Neural cell (in vitro differentiated cells): ENCODE results near the gene PLA2G15. TPM values are rescaled to one million over a fixed set of nuclear protein-coding genes. Genes with fewer than 3 reads are reported as not detected.

Experiments used
- H2AFZ ChIP-seq: fragments of 200-600, 300-800 bp; sonication (generic), shearing (Covaris generic); 2 replicates; pipeline ENCODE4 v1.6.0; 2014; ENCODE audit warnings: low read depth, mild to moderate bottlenecking, antibody characterized with exemption, low read length, moderate library complexity
- H3F3A ChIP-seq: fragments of 200-600 bp; shearing (Covaris generic); 2 replicates; pipeline ENCODE4 v1.6.1; 2016; ENCODE audit warnings: mild to moderate bottlenecking, moderate library complexity, mixed read lengths, antibody characterized with exemption, low read length; ENCODE audit not compliant: insufficient read depth, poor library complexity, severe bottlenecking
- H3K27ac ChIP-seq: fragments of 200-600, 300-800 bp; sonication (generic), shearing (Covaris generic); 2 replicates; pipeline ENCODE4 v1.5.1; 2014; ENCODE audit warnings: mild to moderate bottlenecking, low read length, moderate library complexity
- H3K27me3 ChIP-seq: fragments of 300-800, 200-600 bp; sonication (generic), shearing (Covaris generic); 2 replicates; pipeline ENCODE4 v1.6.0; 2014; ENCODE audit warnings: mild to moderate bottlenecking, low read depth, low read length, moderate library complexity; ENCODE audit not compliant: insufficient read depth
- H3K36me3 ChIP-seq: fragments of 300-800, 200-600 bp; sonication (generic), shearing (Covaris generic); 2 replicates; pipeline ENCODE4 v1.5.1; 2014; ENCODE audit warnings: mild to moderate bottlenecking, antibody characterized with exemption, low read length, moderate library complexity; ENCODE audit not compliant: insufficient read depth
- H3K4me2 ChIP-seq: fragments of 300-800, 200-600 bp; sonication (generic), shearing (Covaris generic); 2 replicates; pipeline ENCODE4 v1.6.0; 2014; ENCODE audit warnings: mild to moderate bottlenecking, low read length
- H3K4me3 ChIP-seq: fragments of 300-800, 200-600 bp; sonication (generic), shearing (Covaris generic); 2 replicates; pipeline ENCODE4 v1.5.1; 2014; ENCODE audit warnings: mild to moderate bottlenecking, low read length, moderate library complexity
- H3K79me2 ChIP-seq: fragments of 200-600 bp; shearing (Covaris generic); replicated peaks from 2 replicates; pipeline ENCODE4 v1.6.0; 2014; ENCODE audit warnings: mild to moderate bottlenecking, low read length, moderate library complexity; ENCODE audit not compliant: insufficient read depth
- H3K9ac ChIP-seq: fragments of 300-800, 200-600 bp; sonication (generic), shearing (Covaris generic); 2 replicates; pipeline ENCODE4 v1.6.1; 2016; ENCODE audit warnings: mild to moderate bottlenecking, low read length, mixed read lengths
- H3K9me2 ChIP-seq: fragments of 200-600 bp; shearing (Covaris generic); 2 replicates; pipeline ENCODE4 v1.6.1; 2016; ENCODE audit warnings: mild to moderate bottlenecking, low read length, mixed read lengths; ENCODE audit not compliant: insufficient read depth
- H3K9me3 ChIP-seq: fragments of 200-600, 300-800 bp; sonication (generic), shearing (Covaris generic); 2 replicates; pipeline ENCODE4 v1.6.1; 2016; ENCODE audit warnings: mild to moderate bottlenecking, mixed run types, low read length, moderate library complexity, mixed read lengths
- H4K20me1 ChIP-seq: fragments of 200-600 bp; shearing (Covaris generic); 2 replicates; pipeline ENCODE4 v1.6.1; 2016; ENCODE audit warnings: mild to moderate bottlenecking, mixed run types; ENCODE audit not compliant: insufficient read depth
- EP300 ChIP-seq: fragments of 450-650 bp; conservative IDR thresholded peaks from 2 replicates; pipeline ENCODE4 v1.6.1; 2014; ENCODE audit warnings: antibody characterized with exemption, mild to moderate bottlenecking, moderate library complexity; ENCODE audit not compliant: poor library complexity, severe bottlenecking
- EZH2 ChIP-seq: fragments of 200-600, 300-800 bp; shearing (Covaris generic), sonication (generic); IDR thresholded peaks from 2 replicates; pipeline ENCODE4 v1.6.1; 2014; ENCODE audit warnings: antibody characterized with exemption, low read length, borderline replicate concordance, mild to moderate bottlenecking; ENCODE audit not compliant: insufficient read depth, poor library complexity, severe bottlenecking
- MXI1 ChIP-seq: fragments of 450-650 bp; conservative IDR thresholded peaks from 2 replicates; pipeline ENCODE4 v1.6.1; 2014; ENCODE audit warnings: antibody characterized with exemption, mild to moderate bottlenecking; ENCODE audit not compliant: poor library complexity, severe bottlenecking
- POLR2AphosphoS5 ChIP-seq: IDR thresholded peaks from 2 replicates; pipeline ENCODE4 v1.6.1; 2012
- RAD21 ChIP-seq: fragments of 450-650 bp; conservative IDR thresholded peaks from 2 replicates; pipeline ENCODE4 v1.6.1; 2014; ENCODE audit warnings: antibody characterized with exemption, mild to moderate bottlenecking, moderate library complexity
- SMC3 ChIP-seq: fragments of 450-650 bp; conservative IDR thresholded peaks from 2 replicates; pipeline ENCODE4 v1.6.1; 2014; ENCODE audit warnings: antibody characterized with exemption, mild to moderate bottlenecking, moderate library complexity; ENCODE audit not compliant: poor library complexity
- TAF1 ChIP-seq: IDR thresholded peaks from 2 replicates; pipeline ENCODE4 v1.6.1; 2012; ENCODE audit warnings: low read depth
- polyA plus RNA-seq: library from polyadenylated mRNA; depleted of rRNA; stranded (reverse); fragments of >200 nt; gene quantifications from 2 replicates; pipeline ENCODE4 v1.2.3, GENCODE V29; 2014
- TF ChIP-seq, protein P1 (sequence below): IDR thresholded peaks from 2 replicates; pipeline ENCODE4 v1.6.1; 2012; ENCODE audit warnings: borderline replicate concordance
- TF ChIP-seq, protein P2 (sequence below): fragments of 450-650 bp; IDR thresholded peaks from 2 replicates; pipeline ENCODE4 v1.5.1; 2014; ENCODE audit warnings: antibody characterized with exemption, mild to moderate bottlenecking, moderate library complexity; ENCODE audit not compliant: poor library complexity, severe bottlenecking

Gene PLA2G15
- polyA plus RNA-seq, 1 donor from 2014 or later = 19.6 TPM

DNA sequence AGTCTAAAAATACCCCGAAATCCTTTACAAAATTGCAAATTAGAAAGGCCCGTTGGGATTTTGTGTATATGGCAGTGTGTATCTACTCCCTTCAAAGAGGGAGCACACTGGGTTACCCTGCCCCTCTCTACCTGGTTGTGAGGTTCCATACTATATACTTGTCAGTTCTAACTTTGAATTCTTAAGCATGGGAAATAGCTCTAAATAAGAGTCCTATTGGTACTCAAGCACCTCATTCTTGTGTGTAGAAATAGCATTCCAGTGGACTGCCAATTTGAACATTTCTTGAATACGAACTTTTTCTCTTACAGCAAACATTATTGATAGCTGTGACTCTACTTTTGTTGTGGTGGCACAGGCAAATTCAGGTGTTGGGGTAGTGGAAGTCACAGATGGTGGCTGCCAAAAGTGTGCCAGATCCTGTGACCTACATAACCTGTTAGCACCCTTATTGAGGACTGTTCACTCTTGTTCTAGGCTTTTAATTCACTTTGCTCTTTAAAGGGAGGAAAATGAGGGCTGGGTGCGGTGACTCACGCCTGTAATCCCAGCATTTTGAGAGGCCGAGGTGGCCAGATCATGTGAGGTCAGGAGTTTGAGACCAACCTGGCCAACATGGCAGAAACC lies 25.3 kb upstream of the PLA2G15 start:
- Histone ChIP-seq H3K9me3 (no peaks in the 10 kb centered on the region), H3K27me3 (no peaks in the 10 kb centered on the region), H4K20me1 (no peaks in the 10 kb centered on the region), H3K36me3 (no peaks in the 10 kb centered on the region), H3K27ac (no peak overlapping the region), H3K9me2 (no peaks in the 10 kb centered on the region), H3K9ac (no peak overlapping the region), H2AFZ (no peak overlapping the region), H3K4me2 (no peak overlapping the region), H3F3A (no peaks in the 10 kb centered on the region), H3K4me3 (no peak overlapping the region), H3K79me2 (no peaks in the 10 kb centered on the region)
- TF ChIP-seq, protein P1, sequence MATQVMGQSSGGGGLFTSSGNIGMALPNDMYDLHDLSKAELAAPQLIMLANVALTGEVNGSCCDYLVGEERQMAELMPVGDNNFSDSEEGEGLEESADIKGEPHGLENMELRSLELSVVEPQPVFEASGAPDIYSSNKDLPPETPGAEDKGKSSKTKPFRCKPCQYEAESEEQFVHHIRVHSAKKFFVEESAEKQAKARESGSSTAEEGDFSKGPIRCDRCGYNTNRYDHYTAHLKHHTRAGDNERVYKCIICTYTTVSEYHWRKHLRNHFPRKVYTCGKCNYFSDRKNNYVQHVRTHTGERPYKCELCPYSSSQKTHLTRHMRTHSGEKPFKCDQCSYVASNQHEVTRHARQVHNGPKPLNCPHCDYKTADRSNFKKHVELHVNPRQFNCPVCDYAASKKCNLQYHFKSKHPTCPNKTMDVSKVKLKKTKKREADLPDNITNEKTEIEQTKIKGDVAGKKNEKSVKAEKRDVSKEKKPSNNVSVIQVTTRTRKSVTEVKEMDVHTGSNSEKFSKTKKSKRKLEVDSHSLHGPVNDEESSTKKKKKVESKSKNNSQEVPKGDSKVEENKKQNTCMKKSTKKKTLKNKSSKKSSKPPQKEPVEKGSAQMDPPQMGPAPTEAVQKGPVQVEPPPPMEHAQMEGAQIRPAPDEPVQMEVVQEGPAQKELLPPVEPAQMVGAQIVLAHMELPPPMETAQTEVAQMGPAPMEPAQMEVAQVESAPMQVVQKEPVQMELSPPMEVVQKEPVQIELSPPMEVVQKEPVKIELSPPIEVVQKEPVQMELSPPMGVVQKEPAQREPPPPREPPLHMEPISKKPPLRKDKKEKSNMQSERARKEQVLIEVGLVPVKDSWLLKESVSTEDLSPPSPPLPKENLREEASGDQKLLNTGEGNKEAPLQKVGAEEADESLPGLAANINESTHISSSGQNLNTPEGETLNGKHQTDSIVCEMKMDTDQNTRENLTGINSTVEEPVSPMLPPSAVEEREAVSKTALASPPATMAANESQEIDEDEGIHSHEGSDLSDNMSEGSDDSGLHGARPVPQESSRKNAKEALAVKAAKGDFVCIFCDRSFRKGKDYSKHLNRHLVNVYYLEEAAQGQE = no peak
- no peak for TF ChIP-seq EZH2
- no peak for TF ChIP-seq POLR2AphosphoS5
- TF ChIP-seq EP300 = no peak
- TF ChIP-seq RAD21 = no peak
- TF ChIP-seq SMC3 = no peak
- no peak for TF ChIP-seq MXI1
- TF ChIP-seq, protein P2, sequence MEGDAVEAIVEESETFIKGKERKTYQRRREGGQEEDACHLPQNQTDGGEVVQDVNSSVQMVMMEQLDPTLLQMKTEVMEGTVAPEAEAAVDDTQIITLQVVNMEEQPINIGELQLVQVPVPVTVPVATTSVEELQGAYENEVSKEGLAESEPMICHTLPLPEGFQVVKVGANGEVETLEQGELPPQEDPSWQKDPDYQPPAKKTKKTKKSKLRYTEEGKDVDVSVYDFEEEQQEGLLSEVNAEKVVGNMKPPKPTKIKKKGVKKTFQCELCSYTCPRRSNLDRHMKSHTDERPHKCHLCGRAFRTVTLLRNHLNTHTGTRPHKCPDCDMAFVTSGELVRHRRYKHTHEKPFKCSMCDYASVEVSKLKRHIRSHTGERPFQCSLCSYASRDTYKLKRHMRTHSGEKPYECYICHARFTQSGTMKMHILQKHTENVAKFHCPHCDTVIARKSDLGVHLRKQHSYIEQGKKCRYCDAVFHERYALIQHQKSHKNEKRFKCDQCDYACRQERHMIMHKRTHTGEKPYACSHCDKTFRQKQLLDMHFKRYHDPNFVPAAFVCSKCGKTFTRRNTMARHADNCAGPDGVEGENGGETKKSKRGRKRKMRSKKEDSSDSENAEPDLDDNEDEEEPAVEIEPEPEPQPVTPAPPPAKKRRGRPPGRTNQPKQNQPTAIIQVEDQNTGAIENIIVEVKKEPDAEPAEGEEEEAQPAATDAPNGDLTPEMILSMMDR = no peak
- TF ChIP-seq TAF1 = no peak

DNA sequence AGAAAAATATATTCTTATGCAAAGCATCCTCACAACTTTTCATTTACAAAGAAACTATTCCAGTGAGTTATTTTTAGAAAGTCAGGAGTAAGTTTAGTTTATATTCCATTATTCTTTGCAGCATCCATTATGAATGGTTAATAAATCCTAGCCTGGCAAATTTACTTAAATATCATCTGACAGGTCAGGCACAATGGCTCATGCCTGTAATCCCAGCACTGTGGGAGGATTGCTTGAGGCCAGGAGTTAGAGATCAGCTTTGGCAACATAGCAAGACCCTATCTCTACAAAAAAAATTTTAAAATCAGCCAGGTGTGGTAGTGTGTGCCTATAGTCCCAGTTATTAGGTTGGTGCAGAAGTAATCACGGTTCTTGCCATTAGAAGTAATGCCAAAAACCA lies 22.1 kb upstream of the PLA2G15 start:
- no peaks in the 10 kb centered on the region for H4K20me1 ChIP-seq
- no peak overlapping the region for H3K4me3 ChIP-seq
- H3K9me2 ChIP-seq = no peaks in the 10 kb centered on the region
- H3K36me3 ChIP-seq = no peaks in the 10 kb centered on the region
- H3K9me3 ChIP-seq = no peaks in the 10 kb centered on the region
- no peak overlapping the region for H3K4me2 ChIP-seq
- no peaks in the 10 kb centered on the region for H3F3A ChIP-seq
- H3K27me3 ChIP-seq = no peaks in the 10 kb centered on the region
- H3K27ac ChIP-seq = no peak overlapping the region
- H2AFZ ChIP-seq = no peak overlapping the region
- TF ChIP-seq EZH2 = no peak
- TF ChIP-seq RAD21 = no peak
- TF ChIP-seq TAF1 = no peak
- TF ChIP-seq SMC3 = no peak
- no peak for TF ChIP-seq MXI1
- TF ChIP-seq, protein P2 = no peak
- no peak for TF ChIP-seq POLR2AphosphoS5
- TF ChIP-seq EP300 = no peak
- TF ChIP-seq, protein P1 = no peak
- H3K79me2 ChIP-seq = no peaks in the 10 kb centered on the region
- H3K9ac ChIP-seq = no peak overlapping the region
